ENCODE measurements around the gene CDC14B. TPM values are rescaled to one million over a fixed set of nuclear protein-coding genes. Genes with fewer than 3 reads are reported as not detected.

CDC14B gene
- total RNA-seq, 1 donor from 2014 or later: 39.3 TPM

DNA sequence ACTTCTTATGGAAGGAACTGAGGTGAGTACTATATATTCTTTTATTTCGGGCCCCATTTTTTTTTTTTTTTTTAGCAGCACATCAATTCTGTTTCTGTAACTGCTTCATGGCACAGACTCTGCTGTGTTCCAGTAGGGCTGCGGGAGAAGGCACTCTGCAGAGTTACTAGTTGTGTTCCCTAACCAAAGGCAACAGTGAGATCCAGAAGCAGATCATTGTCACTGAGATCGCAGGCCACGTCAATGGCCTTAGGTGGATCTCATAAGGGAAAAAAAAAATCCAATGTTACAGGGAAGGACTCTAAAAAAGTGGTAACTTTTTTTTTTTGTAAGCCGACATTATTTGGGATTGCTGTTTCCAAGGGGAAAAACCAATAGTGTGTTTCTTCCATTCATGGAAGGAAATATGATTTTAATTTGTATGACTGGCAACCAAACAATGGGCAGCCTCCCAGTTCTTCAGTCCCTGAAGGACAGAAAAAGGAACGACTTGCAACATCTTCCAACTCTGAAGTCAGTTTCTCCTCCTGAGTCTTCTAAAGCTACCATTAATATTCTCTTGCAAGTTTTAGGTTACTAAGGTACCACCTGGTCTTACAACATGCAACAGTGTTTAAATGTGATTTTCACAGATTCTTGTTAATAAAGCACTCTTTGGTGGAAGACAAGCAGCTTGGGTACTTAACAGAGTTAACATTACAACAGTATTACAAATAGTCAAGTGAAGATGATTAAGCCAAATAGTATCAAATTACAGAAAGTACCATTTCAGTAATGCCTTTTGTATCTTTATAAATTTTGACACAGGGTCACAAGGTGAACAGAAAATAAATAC, 116.9 kb downstream of the CDC14B start:
- DNase-seq (ENCODE audit: low spot score in 2 of 2, unreplicated experiment in 2 of 2): no peak
- no peaks in the 10 kb centered on the region for H3K4me1 Mint-ChIP-seq

DNA sequence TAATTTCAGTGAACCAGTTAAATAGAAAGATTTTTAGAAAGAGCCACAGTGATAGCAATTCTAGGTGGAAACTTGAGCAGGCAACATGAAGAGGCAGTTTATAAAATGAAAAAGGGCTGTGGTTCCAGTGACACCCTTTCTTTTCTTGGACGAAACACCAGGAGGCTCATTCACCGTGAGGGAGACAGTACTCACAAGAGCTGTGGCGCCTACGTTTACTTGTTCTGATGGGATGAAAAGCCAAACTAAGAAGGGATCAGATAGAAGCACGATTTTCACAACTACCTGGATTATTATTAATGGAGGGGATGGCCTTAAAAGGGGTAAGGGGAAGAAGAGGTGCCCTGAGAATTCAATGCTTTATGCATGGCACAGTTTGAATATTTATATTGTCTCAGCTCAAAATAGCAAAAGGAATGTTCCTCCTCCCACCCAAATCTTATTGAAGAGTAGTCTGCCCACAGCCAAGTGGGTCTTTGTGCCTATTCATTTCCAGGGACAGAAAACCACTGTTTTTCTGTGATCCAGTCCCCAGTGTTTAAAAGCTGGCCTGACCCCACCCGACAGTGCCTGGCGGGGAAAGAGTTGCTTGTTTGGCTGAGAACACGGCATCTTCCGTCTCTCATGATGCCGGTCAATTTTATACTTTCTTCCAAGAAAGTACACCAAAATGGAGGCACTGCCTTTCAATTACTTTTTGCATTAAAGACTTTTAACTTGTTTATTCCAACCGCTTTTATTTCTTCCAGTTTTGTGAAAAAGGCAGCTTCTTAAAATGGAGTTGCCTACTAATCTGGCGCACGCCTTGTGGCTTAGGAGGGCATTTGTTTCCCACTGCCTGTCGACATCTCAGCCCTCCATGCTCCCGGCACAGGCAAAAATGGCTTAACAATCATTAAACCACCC, 117.8 kb downstream of the CDC14B start:
- Mint-ChIP-seq H3K27me3 (ENCODE audit: low read depth) (no peaks in the 10 kb centered on the region), H3K9me3 (no peaks in the 10 kb centered on the region), H3K4me1 (no peaks in the 10 kb centered on the region), H3K36me3 (peaks cover 17% of the 10 kb centered on the region), H3K27ac (no peak overlapping the region), H3K4me3 (no peak overlapping the region)
- DNase-seq (ENCODE audit: low spot score in 2 of 2, unreplicated experiment in 2 of 2): no peak
- TF ChIP-seq, protein P1, sequence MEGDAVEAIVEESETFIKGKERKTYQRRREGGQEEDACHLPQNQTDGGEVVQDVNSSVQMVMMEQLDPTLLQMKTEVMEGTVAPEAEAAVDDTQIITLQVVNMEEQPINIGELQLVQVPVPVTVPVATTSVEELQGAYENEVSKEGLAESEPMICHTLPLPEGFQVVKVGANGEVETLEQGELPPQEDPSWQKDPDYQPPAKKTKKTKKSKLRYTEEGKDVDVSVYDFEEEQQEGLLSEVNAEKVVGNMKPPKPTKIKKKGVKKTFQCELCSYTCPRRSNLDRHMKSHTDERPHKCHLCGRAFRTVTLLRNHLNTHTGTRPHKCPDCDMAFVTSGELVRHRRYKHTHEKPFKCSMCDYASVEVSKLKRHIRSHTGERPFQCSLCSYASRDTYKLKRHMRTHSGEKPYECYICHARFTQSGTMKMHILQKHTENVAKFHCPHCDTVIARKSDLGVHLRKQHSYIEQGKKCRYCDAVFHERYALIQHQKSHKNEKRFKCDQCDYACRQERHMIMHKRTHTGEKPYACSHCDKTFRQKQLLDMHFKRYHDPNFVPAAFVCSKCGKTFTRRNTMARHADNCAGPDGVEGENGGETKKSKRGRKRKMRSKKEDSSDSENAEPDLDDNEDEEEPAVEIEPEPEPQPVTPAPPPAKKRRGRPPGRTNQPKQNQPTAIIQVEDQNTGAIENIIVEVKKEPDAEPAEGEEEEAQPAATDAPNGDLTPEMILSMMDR (IDR thresholded peaks at IDR 0.05; ENCODE audit: unreplicated experiment): no peak

More for the DNA sequence above, 116.9 kb downstream of the CDC14B start:
- H3K36me3 Mint-ChIP-seq: peaks cover 17% of the 10 kb centered on the region
- H3K4me3 Mint-ChIP-seq: no peak overlapping the region
- no peaks in the 10 kb centered on the region for H3K9me3 Mint-ChIP-seq
- TF ChIP-seq, protein P1 (IDR thresholded peaks at IDR 0.05; ENCODE audit: unreplicated experiment): no peak
- no peaks in the 10 kb centered on the region for H3K27me3 Mint-ChIP-seq (ENCODE audit: low read depth)
- no peak overlapping the region for H3K27ac Mint-ChIP-seq

DNA sequence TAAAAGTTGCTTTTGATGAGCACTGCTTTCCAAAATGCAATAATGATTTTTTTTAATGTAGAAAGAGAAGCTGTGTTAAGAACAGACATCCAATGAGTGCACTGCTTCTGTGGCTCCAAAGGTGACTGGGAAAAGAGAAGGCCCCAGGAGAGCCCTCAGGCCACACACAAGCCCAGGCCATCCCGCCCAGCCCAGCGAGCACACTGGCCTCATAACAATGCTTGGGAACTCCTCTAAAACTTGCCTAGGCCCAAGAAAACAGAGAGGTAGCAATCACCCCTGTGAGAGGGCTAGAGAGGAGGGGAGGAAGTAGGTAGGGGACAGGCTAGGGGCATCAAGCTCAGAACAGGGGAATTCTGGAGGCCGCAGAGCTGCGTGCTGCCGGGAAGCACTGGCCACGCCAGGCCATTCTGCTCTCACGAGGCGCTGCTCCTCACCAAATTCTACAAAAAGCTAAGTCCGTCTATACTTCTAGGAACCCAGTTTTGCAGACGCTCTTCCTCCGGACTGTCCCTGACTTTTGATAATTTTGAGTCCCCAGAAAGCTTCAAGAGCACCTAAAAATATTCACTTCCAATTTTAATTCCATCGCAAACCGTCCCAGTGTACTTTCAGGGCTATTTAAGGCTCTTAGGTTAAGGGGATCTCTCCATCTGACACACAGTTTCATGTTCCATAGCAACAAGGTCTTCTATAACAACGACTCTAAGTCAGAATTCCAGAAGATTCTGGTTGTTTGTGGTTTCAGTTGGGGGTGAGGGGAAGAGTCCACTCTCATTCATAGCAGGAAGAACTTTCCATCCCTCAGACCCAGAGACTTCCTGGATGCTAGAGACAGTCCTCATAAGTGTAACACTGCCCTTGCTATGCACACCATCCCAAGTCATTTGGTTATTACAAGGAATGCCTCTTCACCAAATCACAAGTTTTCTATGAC, 118.7 kb downstream of the CDC14B start:
- Mint-ChIP-seq H3K9me3 (no peaks in the 10 kb centered on the region), H3K36me3 (peaks cover 17% of the 10 kb centered on the region), H3K27ac (no peak overlapping the region), H3K4me3 (no peak overlapping the region), H3K4me1 (no peaks in the 10 kb centered on the region), H3K27me3 (ENCODE audit: low read depth) (no peaks in the 10 kb centered on the region)
- DNase-seq (ENCODE audit: low spot score in 2 of 2, unreplicated experiment in 2 of 2): no peak
- TF ChIP-seq, protein P1 (IDR thresholded peaks at IDR 0.05; ENCODE audit: unreplicated experiment): no peak

DNA sequence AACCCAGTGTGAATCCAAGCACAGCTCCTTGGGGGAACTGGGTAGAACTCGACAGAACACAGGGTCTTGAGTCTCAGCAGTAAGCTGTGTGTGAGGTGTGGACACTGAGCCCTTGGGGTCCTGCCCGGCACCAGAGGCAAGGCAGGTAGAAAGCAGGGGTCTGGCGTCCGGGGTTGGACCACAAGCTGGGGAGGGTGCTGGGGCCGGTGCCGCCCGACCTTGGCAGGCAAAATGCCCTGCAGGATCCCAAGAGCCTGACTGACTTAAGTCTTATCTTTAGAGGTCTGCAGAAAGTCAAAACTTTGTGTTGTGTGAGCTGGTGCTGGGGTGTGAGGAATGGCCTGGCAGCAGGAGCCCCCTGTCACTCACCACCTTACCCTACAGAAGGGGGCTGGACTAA, 120.4 kb downstream of the CDC14B start:
- Mint-ChIP-seq H3K27me3 (ENCODE audit: low read depth) (no peaks in the 10 kb centered on the region), H3K4me1 (peaks cover 2% of the 10 kb centered on the region), H3K27ac (no peak overlapping the region), H3K36me3 (peaks cover 11% of the 10 kb centered on the region), H3K9me3 (no peaks in the 10 kb centered on the region), H3K4me3 (no peak overlapping the region)
- TF ChIP-seq, protein P1 (IDR thresholded peaks at IDR 0.05; ENCODE audit: unreplicated experiment): no peak
- no peak for DNase-seq (ENCODE audit: low spot score in 2 of 2, unreplicated experiment in 2 of 2)

DNA sequence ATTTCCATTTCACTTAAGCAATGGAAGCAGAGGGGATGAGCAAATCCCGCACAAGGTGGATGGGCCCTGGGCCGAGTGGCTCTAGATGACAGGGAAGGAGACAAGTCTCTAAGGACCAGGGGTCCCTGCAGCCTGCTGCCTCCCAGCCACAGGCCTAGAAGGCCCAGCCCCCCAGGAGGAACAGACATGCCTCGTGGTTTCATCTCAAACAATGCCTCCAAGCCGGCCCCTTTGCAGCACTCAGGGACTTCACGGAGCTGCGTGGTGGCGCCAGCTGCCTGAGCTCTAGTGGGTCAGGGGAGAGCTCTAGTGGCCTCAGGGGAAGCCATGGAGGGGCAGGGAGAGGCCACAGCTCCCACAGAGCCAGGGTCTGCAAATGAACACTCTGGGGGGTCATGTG, 120.8 kb downstream of the CDC14B start:
- Mint-ChIP-seq H3K36me3 (peaks cover 9% of the 10 kb centered on the region), H3K27ac (no peak overlapping the region), H3K4me1 (peaks cover 2% of the 10 kb centered on the region), H3K4me3 (no peak overlapping the region), H3K9me3 (no peaks in the 10 kb centered on the region), H3K27me3 (ENCODE audit: low read depth) (no peaks in the 10 kb centered on the region)
- TF ChIP-seq, protein P1 (IDR thresholded peaks at IDR 0.05; ENCODE audit: unreplicated experiment): no peak
- DNase-seq (ENCODE audit: low spot score in 2 of 2, unreplicated experiment in 2 of 2): no peak
